AG04449 (cell line): ENCODE measurements around the gene PRR9.

Source experiments
- CTCF ChIA-PET: fragments of 350-600 bp; formaldehyde crosslinking; extraction: SDS; loops from one replicate; lab custom pipeline; 2021; ENCODE audit warnings: antibody characterized with exemption; lab: Yijun Ruan, JAX
- POLR2A ChIA-PET: fragments of 400-600, 350-600 bp; formaldehyde crosslinking; extraction: SDS; loops from one replicate; lab custom pipeline; 2020; ENCODE audit warnings: antibody characterized with exemption, inconsistent platforms; lab: Yijun Ruan, JAX
- DNase-seq: peaks from one replicate; pipeline ENCODE4 v3.0.0-alpha.2; 2010; ENCODE audit warnings: low read depth, low spot score
- H3K4me3 ChIP-seq: 2 replicates; pipeline ENCODE4 v1.5.1; 2011; ENCODE audit warnings: low read depth, mild to moderate bottlenecking, control low read depth, low read length
- CTCF ChIP-seq: IDR thresholded peaks from one replicate; pipeline ENCODE4 v1.5.1; 2011; ENCODE audit warnings: mild to moderate bottlenecking, moderate library complexity, low read length, control low read depth, inconsistent platforms; ENCODE audit not compliant: insufficient read depth; ENCODE audit errors: missing control alignments

The PRR9 gene

DNA sequence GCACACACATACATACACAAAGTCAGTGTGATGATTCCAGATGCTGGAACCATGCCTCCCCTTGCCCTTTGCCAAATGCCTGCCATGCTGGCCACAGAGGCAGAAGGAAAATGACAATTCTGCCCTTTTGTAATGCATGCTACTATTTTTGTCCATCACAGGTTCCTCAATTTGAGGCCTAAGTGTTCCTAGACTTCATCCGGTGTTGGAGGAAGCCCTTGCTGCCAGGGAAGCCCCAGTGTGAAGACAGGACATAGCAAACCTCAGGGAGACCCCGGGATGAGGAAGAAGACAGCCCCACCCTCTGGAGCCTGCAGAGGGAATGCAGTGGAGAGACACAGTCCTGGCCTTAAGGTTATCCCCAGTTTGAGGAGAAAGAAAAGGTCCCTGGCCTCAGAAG is 14.4 kb downstream of the PRR9 start:
- TF ChIP-seq CTCF = no peak
- ChIA-PET CTCF (no interaction called here), POLR2A (no interaction called here)
- no peak for DNase-seq
- H3K4me3 ChIP-seq = no peak overlapping the region

- TF ChIP-seq CTCF = no peak
- POLR2A ChIA-PET = no interaction called here
- H3K4me3 ChIP-seq = no peak overlapping the region
- CTCF ChIA-PET = interaction anchor here (0.8 kb wide), 1 partner anchor 12 kb away, joined by 3 read pairs; no protein-coding TSS in a partner anchor
- DNase-seq = no peak
Observed at GRCh38 chr1:153232553-153232952, 15.2 kb downstream of the PRR9 start.

DNA sequence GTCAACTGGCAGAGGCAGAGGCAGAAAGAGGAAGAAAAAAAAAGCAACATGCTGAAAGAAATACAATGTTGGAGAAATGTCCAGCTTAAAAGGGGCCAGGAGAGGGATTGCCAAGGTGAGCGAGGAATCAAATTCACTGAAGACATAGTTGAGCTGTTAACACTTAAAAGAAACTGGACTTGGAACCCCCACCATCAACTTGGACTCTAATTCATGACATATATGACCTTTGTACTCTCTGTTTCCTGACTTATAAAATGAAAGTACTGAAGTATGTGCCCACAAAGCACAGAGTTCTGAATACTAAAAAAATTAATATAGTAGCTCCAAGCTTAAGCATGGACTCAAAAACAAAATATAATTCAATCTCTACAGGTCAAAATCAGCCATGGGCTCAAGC is 16.1 kb downstream of the PRR9 start:
- CTCF ChIA-PET = no interaction called here
- DNase-seq = no peak
- no peak overlapping the region for H3K4me3 ChIP-seq
- POLR2A ChIA-PET = no interaction called here
- TF ChIP-seq CTCF = no peak

DNA sequence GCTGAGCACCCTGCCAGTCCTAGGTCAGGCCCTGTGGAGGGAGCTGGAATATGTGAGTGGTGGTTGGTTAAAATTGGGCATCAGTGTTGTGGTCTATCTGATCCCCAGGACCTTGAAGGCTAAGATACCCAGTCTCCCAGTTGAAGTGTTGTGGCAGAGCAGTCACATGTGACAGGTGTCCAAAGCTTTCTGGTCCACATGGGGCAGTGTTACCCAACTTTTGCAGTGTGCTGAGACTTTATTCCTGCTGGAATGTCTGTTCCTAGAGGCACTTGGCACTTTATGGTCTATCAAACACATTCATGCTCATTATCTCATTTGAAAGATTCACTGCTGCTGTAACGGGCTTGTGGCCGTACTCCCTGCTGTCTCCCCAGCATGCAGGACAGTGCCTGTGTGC is 21.1 kb downstream of the PRR9 start:
- DNase-seq = no peak
- no peak overlapping the region for H3K4me3 ChIP-seq
- ChIA-PET CTCF (interaction anchor here (1.2 kb wide), 2 partner anchors 9 to 15 kb away, joined by 3 to 5 read pairs; no protein-coding TSS in a partner anchor), POLR2A (no interaction called here)
- no peak for TF ChIP-seq CTCF

DNA sequence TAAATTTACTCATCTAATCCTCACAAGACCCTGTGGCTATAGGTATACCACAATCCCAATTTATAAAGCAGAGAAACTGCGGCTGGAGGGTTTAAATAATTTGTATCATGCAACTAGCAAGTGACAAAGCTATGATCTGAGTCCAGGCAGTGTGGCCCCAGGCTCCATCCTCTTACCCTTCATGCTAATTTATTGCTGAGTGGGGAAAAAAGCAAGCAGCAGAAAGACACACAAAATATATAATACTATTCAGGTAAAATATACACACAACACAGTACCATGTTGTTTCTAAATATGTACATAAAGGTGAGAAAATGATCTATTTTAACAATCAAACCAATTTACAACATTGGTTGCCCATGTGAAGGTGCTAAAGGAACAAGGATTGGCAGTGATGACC is 24.8 kb downstream of the PRR9 start:
- CTCF ChIA-PET = no interaction called here
- POLR2A ChIA-PET = no interaction called here
- no peak for TF ChIP-seq CTCF
- no peak overlapping the region for H3K4me3 ChIP-seq
- DNase-seq = no peak

- DNase-seq = no peak
- ChIA-PET POLR2A (no interaction called here), CTCF (no interaction called here)
- H3K4me3 ChIP-seq = no peak overlapping the region
- no peak for TF ChIP-seq CTCF
Observed at GRCh38 chr1:153245466-153245865, 28.1 kb downstream of the PRR9 start.
